H1 (cell line): Measurements from ENCODE around the gene WLS.

ENCODE experiments used
- CEBPB ChIP-seq: IDR thresholded peaks from 2 replicates; pipeline ENCODE4 v1.6.1; 2012; ENCODE audit warnings: low read depth, low read length
- CHD1 ChIP-seq: IDR thresholded peaks from 2 replicates; pipeline ENCODE4 v1.6.1; 2012; ENCODE audit warnings: low read depth, low read length, improper control_type of control experiment
- EZH2 ChIP-seq: fragments of 200-600 bp; sonication (generic); IDR thresholded peaks from 2 replicates; pipeline ENCODE4 v1.7.1; 2012; ENCODE audit warnings: low read depth, mild to moderate bottlenecking, moderate library complexity, low read length, inconsistent platforms; ENCODE audit not compliant: severe bottlenecking
- HDAC2 ChIP-seq, 2 experiments: fragments of 300-600 bp in 1 of 2; sonication (generic) in 1 of 2; IDR thresholded peaks; 2 replicates each; pipeline ENCODE4 v1.6.1; 2011 to 2012; ENCODE audit warnings: low read depth in 2 of 2, low read length in 2 of 2, mild to moderate bottlenecking in 2 of 2, moderate library complexity in 2 of 2, borderline replicate concordance in 1 of 2, inconsistent platforms in 1 of 2
- KDM1A ChIP-seq: fragments of 200-600, 300-600 bp; sonication (generic); IDR thresholded peaks from 2 replicates; pipeline ENCODE4 v1.7.1; 2016; ENCODE audit warnings: mild to moderate bottlenecking, low read length, borderline replicate concordance
- POLR2A ChIP-seq, 2 experiments: IDR thresholded peaks; 1 replicate in 1 of 2; 2 replicates in 1 of 2; pipeline ENCODE4 v1.6.1; 2011; ENCODE audit warnings: low read depth in 2 of 2, low read length in 2 of 2, mild to moderate bottlenecking in 2 of 2; ENCODE audit errors: control extremely low read depth in 1 of 2
- SIN3A ChIP-seq, 2 experiments: IDR thresholded peaks in 1 of 2; conservative IDR thresholded peaks in 1 of 2; 2 replicates each; pipeline ENCODE4 v1.6.1; 2011 to 2012; ENCODE audit warnings: low read length in 2 of 2, improper control_type of control experiment in 1 of 2, low read depth in 1 of 2, mild to moderate bottlenecking in 1 of 2
- SIRT6 ChIP-seq: IDR thresholded peaks from one replicate; pipeline ENCODE4 v1.7.1; 2012; ENCODE audit warnings: low read length, inconsistent platforms
- ZNF274 ChIP-seq: IDR thresholded peaks from 2 replicates; pipeline ENCODE4 v1.7.0; 2012; ENCODE audit warnings: low read length, borderline replicate concordance; ENCODE audit errors: extremely low read depth
- TF ChIP-seq, protein P1 (sequence below), 3 experiments: IDR thresholded peaks; 1 replicate in 2 of 3; 2 replicates in 1 of 3; pipeline versions ENCODE4 v1.5.1 to v1.6.1; 2011; ENCODE audit warnings: low read length in 3 of 3, mild to moderate bottlenecking in 3 of 3, inconsistent platforms in 2 of 3, low read depth in 1 of 3, moderate library complexity in 1 of 3; ENCODE audit not compliant: insufficient read depth in 1 of 3; ENCODE audit errors: control extremely low read depth in 1 of 3
- TF ChIP-seq, protein P2 (sequence below): IDR thresholded peaks from 2 replicates; pipeline ENCODE4 v1.6.1; 2012; ENCODE audit warnings: low read length, inconsistent platforms

DNA sequence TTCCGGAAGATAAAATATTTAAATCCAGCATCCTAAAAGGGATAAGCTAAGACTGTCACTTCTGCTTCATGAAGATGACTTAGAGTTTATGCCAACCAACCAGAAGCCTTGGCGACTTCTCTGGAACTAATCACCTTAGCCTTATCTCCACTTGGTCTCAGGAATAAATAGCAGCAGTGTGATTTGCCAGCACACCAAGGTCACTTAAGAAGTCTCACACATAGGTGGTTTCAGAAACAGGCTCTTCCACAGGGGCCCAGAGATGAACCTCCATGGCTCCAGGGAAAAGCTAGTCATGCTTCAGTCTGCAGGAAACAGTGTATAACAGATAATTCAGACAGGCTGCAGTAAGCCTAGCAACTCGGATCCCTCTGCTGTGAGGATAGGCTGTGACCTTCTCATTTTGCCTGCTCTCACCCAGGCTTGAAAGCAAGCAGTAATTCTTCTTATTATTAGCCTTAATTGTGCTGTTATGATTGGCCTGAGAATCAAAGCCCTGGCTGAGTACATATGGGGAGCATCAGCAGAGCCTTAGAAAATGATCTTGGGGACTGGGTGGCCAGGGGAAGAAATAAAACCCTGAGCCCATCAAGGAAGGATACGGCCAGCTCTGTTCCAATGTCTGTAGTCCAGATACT lies 84.7 kb downstream of the WLS start:
- TF ChIP-seq, protein P1, sequence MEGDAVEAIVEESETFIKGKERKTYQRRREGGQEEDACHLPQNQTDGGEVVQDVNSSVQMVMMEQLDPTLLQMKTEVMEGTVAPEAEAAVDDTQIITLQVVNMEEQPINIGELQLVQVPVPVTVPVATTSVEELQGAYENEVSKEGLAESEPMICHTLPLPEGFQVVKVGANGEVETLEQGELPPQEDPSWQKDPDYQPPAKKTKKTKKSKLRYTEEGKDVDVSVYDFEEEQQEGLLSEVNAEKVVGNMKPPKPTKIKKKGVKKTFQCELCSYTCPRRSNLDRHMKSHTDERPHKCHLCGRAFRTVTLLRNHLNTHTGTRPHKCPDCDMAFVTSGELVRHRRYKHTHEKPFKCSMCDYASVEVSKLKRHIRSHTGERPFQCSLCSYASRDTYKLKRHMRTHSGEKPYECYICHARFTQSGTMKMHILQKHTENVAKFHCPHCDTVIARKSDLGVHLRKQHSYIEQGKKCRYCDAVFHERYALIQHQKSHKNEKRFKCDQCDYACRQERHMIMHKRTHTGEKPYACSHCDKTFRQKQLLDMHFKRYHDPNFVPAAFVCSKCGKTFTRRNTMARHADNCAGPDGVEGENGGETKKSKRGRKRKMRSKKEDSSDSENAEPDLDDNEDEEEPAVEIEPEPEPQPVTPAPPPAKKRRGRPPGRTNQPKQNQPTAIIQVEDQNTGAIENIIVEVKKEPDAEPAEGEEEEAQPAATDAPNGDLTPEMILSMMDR (IDR thresholded peaks at IDR 0.05; ENCODE audit: control extremely low read depth in 1 of 3, insufficient read depth in 1 of 3, low read depth in 1 of 3, low read length in 3 of 3) = no peak
- TF ChIP-seq HDAC2 (IDR thresholded peaks at IDR 0.05; ENCODE audit: borderline replicate concordance in 1 of 2, low read depth in 2 of 2, low read length in 2 of 2) = no peak
- TF ChIP-seq EZH2 = no peak
- no peak for TF ChIP-seq CHD1
- no peak for TF ChIP-seq SIN3A (conservative IDR thresholded peaks at IDR 0.05 in 1 of 2, IDR thresholded peaks at IDR 0.05 in 1 of 2; ENCODE audit: low read depth in 1 of 2, low read length in 2 of 2)
- TF ChIP-seq KDM1A = no peak
- no peak for TF ChIP-seq CEBPB
- no peak for TF ChIP-seq POLR2A (IDR thresholded peaks at IDR 0.05; ENCODE audit: control extremely low read depth in 1 of 2, low read depth in 2 of 2, low read length in 2 of 2)
- TF ChIP-seq ZNF274 = no peak
- TF ChIP-seq, protein P2, sequence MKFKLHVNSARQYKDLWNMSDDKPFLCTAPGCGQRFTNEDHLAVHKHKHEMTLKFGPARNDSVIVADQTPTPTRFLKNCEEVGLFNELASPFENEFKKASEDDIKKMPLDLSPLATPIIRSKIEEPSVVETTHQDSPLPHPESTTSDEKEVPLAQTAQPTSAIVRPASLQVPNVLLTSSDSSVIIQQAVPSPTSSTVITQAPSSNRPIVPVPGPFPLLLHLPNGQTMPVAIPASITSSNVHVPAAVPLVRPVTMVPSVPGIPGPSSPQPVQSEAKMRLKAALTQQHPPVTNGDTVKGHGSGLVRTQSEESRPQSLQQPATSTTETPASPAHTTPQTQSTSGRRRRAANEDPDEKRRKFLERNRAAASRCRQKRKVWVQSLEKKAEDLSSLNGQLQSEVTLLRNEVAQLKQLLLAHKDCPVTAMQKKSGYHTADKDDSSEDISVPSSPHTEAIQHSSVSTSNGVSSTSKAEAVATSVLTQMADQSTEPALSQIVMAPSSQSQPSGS = no peak
- TF ChIP-seq SIRT6 = no peak
